Trophoblast cell (in vitro differentiated cells and primary cell): ENCODE measurements around the gene ING2.
"Not testable (repeated sequence)": the region's sequence is repeated elsewhere in the genome, so short reads cannot be mapped to it uniquely, and the experiment has no call there.

Source experiments
- DNase-seq, 2 donors: peaks; one replicate each; pipeline ENCODE4 v3.0.0-alpha.2; 2016
- H2AFZ ChIP-seq: 2 replicates; pipeline ENCODE4 v1.6.1; 2013; ENCODE audit warnings: low read length, moderate library complexity, mild to moderate bottlenecking; ENCODE audit not compliant: insufficient read depth, poor library complexity
- H2AK5ac ChIP-seq: 2 replicates; pipeline ENCODE4 v1.6.1; 2013; ENCODE audit warnings: mild to moderate bottlenecking, low read length
- H2BK120ac ChIP-seq: 2 replicates; pipeline ENCODE4 v1.6.1; 2013; ENCODE audit warnings: low read length, mild to moderate bottlenecking, moderate library complexity; ENCODE audit not compliant: insufficient read depth, poor library complexity
- H2BK12ac ChIP-seq: 2 replicates; pipeline ENCODE4 v1.6.1; 2013; ENCODE audit warnings: mild to moderate bottlenecking, low read length, moderate library complexity
- H2BK5ac ChIP-seq: 2 replicates; pipeline ENCODE4 v1.6.1; 2013; ENCODE audit warnings: low read length, low read depth, moderate library complexity, mild to moderate bottlenecking; ENCODE audit not compliant: poor library complexity
- H3K14ac ChIP-seq: 2 replicates; pipeline ENCODE4 v1.6.1; 2013; ENCODE audit warnings: mild to moderate bottlenecking, low read length
- H3K18ac ChIP-seq: 2 replicates; pipeline ENCODE4 v1.6.1; 2013; ENCODE audit warnings: mild to moderate bottlenecking, low read length
- H3K23ac ChIP-seq: 2 replicates; pipeline ENCODE4 v1.6.1; 2013; ENCODE audit warnings: low read length
- H3K27ac ChIP-seq: 2 replicates; pipeline ENCODE4 v1.5.1; 2013; ENCODE audit warnings: low read depth, mild to moderate bottlenecking, inconsistent platforms, low read length, moderate library complexity
- H3K27me3 ChIP-seq: 2 replicates; pipeline ENCODE4 v1.6.1; 2013; ENCODE audit warnings: inconsistent platforms, mild to moderate bottlenecking, low read length, moderate library complexity; ENCODE audit not compliant: insufficient read depth
- H3K36me3 ChIP-seq, 2 experiments: 1 replicate in 1 of 2; 2 replicates in 1 of 2; pipeline ENCODE4 v1.6.1; 2013; ENCODE audit warnings: low read length in 2 of 2, mild to moderate bottlenecking in 2 of 2, moderate library complexity in 1 of 2; ENCODE audit not compliant: insufficient read depth in 2 of 2, control insufficient read depth in 1 of 2
- H3K4ac ChIP-seq: 2 replicates; pipeline ENCODE4 v1.6.1; 2013; ENCODE audit warnings: low read depth, mild to moderate bottlenecking, low read length, moderate library complexity
- H3K4me1 ChIP-seq, 2 experiments: 1 replicate in 1 of 2; 2 replicates in 1 of 2; pipeline ENCODE4 v1.6.1; 2013; ENCODE audit warnings: low read length in 2 of 2, mild to moderate bottlenecking in 2 of 2, moderate library complexity in 1 of 2; ENCODE audit not compliant: insufficient read depth in 2 of 2, control insufficient read depth in 1 of 2
- H3K4me2 ChIP-seq: 2 replicates; pipeline ENCODE4 v1.6.1; 2013; ENCODE audit warnings: inconsistent platforms, mild to moderate bottlenecking, low read length, moderate library complexity
- H3K4me3 ChIP-seq: 2 replicates; pipeline ENCODE4 v1.5.1; 2013; ENCODE audit warnings: mild to moderate bottlenecking, low read depth, low read length, inconsistent platforms
- H3K79me1 ChIP-seq: one replicate; pipeline ENCODE4 v1.6.1; 2013; ENCODE audit warnings: low read length
- H3K79me2 ChIP-seq: 2 replicates; pipeline ENCODE4 v1.6.1; 2013; ENCODE audit warnings: low read length, mild to moderate bottlenecking; ENCODE audit not compliant: control insufficient read depth, insufficient read depth, poor library complexity
- H3K9ac ChIP-seq: 2 replicates; pipeline ENCODE4 v1.6.1; 2013; ENCODE audit warnings: mild to moderate bottlenecking, low read length
- H3K9me3 ChIP-seq: 2 replicates; pipeline ENCODE4 v1.6.1; 2013; ENCODE audit warnings: low read depth, mild to moderate bottlenecking, control low read depth, inconsistent platforms, low read length; ENCODE audit not compliant: insufficient read depth
- H4K12ac ChIP-seq: 2 replicates; pipeline ENCODE4 v1.6.1; 2013; ENCODE audit warnings: low read depth, mild to moderate bottlenecking, low read length, moderate library complexity
- H4K8ac ChIP-seq: 2 replicates; pipeline ENCODE4 v1.6.1; 2013; ENCODE audit warnings: low read depth, mild to moderate bottlenecking, low read length, moderate library complexity
- H4K91ac ChIP-seq: one replicate; pipeline ENCODE4 v1.6.1; 2013; ENCODE audit warnings: low read depth, mild to moderate bottlenecking, low read length, moderate library complexity
- WGBS: extraction: QIAGEN DNeasy Blood & Tissue Kit; methylation state at CpG from one replicate; pipeline ENCODE4 v1.1.7; 2013; ENCODE audit warnings: missing lambda C conversion rate; ENCODE audit not compliant: insufficient read length, insufficient coverage; ENCODE audit errors: extremely low coverage; 5-methylcytosine and 5-hydroxymethylcytosine counted together

ING2 gene

DNA sequence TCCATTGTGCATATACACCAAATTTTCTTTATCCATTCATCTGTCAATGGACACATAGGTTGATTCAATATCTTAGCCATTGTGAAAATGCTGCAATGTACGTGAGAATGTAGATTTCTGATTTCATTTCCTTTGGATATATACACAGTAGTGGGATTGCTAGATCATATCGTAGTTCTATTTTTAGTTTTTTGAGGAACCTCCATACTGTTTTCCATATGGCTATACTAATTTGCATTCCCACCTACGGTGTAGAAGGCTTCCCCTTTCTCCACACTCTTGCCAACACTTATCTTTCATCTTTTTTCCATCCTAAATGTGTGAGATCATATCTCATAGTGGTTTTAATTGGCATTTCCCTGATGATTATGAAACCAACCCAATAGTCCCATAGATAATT, 43.4 kb downstream of the ING2 start:
- no peak overlapping the region for H3K18ac ChIP-seq
- no peak overlapping the region for H4K8ac ChIP-seq
- no peak overlapping the region for H3K9ac ChIP-seq

DNA sequence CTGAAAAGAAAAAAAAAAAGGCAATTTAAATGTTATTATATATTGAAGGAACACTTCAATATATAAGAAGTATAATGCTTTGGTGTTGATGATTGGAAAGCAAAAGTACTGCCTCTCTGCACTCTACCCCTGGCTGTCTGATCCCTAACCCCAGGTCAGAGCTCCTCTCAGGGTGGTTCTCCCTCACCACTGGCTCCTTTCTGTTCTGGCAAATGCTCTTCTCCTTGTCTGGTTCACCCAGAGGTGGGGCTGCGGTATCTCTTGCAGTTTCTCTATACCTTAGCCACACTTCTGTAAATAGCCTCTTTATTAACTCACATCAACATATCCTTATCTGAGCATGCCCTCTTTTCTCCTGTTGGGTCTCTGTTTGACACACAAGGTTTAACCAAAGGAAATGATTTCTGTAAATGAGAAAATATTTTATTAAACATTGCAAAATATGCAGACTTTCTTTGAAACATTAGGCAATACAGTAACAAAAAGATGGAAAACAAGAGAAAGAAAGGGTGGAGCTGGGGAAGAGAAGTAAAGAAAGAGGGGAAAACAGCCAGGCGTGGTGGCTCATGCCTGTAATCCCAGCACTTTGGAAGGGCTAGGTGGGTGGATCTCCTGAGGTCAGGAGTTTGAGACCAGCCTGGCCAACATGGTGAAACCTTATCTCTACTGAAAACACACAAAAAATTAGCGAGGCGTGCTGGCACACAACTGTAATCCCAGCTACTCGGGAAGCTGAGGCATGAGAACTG, 45.7 kb downstream of the ING2 start:
- H3K4ac ChIP-seq: no peak overlapping the region
- no peak overlapping the region for H3K14ac ChIP-seq
- H3K79me2 ChIP-seq: no peaks in the 10 kb centered on the region
- WGBS: no CpG with 5 or more reads among the region's 5 CpGs
- DNase-seq: no peak
- no peak overlapping the region for H2BK120ac ChIP-seq
- no peak overlapping the region for H2BK5ac ChIP-seq
- H3K4me3 ChIP-seq: no peak overlapping the region
- H3K27me3 ChIP-seq: no peaks in the 10 kb centered on the region
- no peak overlapping the region for H3K18ac ChIP-seq
- H3K36me3 ChIP-seq: no peaks in the 10 kb centered on the region
- H3K9ac ChIP-seq: no peak overlapping the region
- no peak overlapping the region for H3K4me2 ChIP-seq
- H3K27ac ChIP-seq: no peak overlapping the region
- H3K23ac ChIP-seq: no peak overlapping the region
- H2BK12ac ChIP-seq: no peak overlapping the region
- H3K4me1 ChIP-seq: no peaks in the 10 kb centered on the region
- no peak overlapping the region for H2AK5ac ChIP-seq
- no peaks in the 10 kb centered on the region for H3K79me1 ChIP-seq
- H3K9me3 ChIP-seq: peaks cover 3% of the 10 kb centered on the region
- H4K91ac ChIP-seq: no peak overlapping the region
- no peak overlapping the region for H2AFZ ChIP-seq
- no peak overlapping the region for H4K8ac ChIP-seq
- no peak overlapping the region for H4K12ac ChIP-seq

More for the DNA sequence above, 43.4 kb downstream of the ING2 start:
- H2AFZ ChIP-seq: no peak overlapping the region
- no peak overlapping the region for H2AK5ac ChIP-seq
- no peaks in the 10 kb centered on the region for H3K79me1 ChIP-seq
- no peak overlapping the region for H3K14ac ChIP-seq
- no peak overlapping the region for H2BK5ac ChIP-seq
- no peaks in the 10 kb centered on the region for H3K27me3 ChIP-seq
- no peak overlapping the region for H3K27ac ChIP-seq
- H2BK120ac ChIP-seq: no peak overlapping the region
- H3K4me3 ChIP-seq: no peak overlapping the region
- no peaks in the 10 kb centered on the region for H3K4me1 ChIP-seq
- no peak for DNase-seq
- H4K12ac ChIP-seq: no peak overlapping the region
- no peak overlapping the region for H4K91ac ChIP-seq
- WGBS: no CpG with 5 or more reads among the region's 3 CpGs
- no peak overlapping the region for H3K4ac ChIP-seq
- no peaks in the 10 kb centered on the region for H3K9me3 ChIP-seq
- H3K4me2 ChIP-seq: no peak overlapping the region
- no peaks in the 10 kb centered on the region for H3K79me2 ChIP-seq
- H3K36me3 ChIP-seq: no peaks in the 10 kb centered on the region
- H2BK12ac ChIP-seq: no peak overlapping the region
- H3K23ac ChIP-seq: no peak overlapping the region

DNA sequence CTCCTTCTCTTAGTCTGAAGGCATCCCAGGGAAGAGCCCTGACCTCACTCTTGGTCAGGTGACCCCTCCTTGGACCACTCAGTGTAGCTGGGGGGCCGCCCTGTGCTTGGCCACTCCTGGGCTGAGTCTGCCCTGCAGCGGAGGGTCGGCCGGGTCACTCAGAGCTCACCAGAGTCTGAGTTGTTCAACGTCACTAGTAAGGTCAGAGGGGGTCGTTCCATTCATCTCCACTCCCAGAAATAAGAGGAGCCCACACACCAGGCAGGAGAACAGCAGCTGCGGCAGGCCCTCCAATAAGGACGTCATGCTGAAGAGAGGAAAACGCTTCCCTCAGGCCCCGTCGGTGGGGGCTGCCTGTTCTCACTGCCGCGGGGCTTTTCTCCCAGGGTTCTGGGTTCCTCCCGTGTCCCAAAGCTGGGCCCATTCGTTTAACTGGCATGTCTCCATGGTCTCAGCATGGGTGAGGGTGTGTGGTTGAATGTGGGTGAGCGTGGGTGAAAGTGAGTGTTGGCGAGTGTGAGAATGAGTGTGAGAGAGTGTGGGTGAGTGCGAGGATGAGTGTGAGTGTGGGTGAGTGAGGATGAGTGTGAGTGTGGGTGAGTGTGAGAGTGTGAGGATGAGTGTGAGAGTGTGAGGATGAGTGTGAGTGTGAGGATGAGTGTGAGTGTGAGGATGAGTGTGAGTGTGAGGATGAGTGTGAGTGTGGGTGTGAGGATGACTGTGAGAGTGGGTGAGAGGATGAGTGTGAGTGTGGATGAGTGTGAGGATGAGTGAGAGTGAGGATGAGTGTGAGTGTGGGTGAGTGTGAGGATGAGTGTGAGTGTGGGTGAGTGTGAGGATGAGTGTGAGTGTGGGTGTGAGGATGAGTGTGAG, 47.7 kb downstream of the ING2 start:
- Histone ChIP-seq H3K9ac (no peak overlapping the region), H3K9me3 (peaks cover 3% of the 10 kb centered on the region), H3K27ac (no peak overlapping the region), H3K79me1 (no peaks in the 10 kb centered on the region), H3K4ac (no peak overlapping the region), H4K91ac (no peak overlapping the region), H3K27me3 (no peaks in the 10 kb centered on the region), H3K14ac (no peak overlapping the region), H3K79me2 (no peaks in the 10 kb centered on the region), H2BK12ac (no peak overlapping the region), H2BK5ac (no peak overlapping the region), H2AK5ac (no peak overlapping the region), H3K4me2 (no peak overlapping the region), H3K18ac (no peak overlapping the region), H4K8ac (no peak overlapping the region), H2AFZ (no peak overlapping the region), H3K36me3 (no peaks in the 10 kb centered on the region), H3K4me3 (no peak overlapping the region), H3K23ac (no peak overlapping the region), H3K4me1 (no peaks in the 10 kb centered on the region), H2BK120ac (no peak overlapping the region), H4K12ac (no peak overlapping the region)
- WGBS: 100% methylated on average over 3 of the region's 18 CpGs
- DNase-seq: no peak

DNA sequence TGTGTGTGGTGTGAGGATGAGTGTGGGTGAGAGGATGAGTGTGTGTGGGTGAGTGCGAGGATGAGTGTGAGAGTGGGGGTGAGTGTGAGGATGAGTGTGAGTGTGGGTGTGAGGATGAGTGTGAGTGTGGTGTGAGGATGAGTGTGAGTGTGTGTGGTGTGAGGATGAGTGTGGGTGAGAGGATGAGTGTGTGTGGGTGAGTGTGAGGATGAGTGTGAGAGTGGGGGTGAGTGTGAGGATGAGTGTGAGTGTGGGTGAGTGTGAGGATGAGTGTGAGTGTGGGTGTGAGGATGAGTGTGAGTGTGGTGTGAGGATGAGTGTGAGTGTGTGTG, 48.3 kb downstream of the ING2 start:
- not testable (repeated sequence) for H3K4me2 ChIP-seq, H3K79me1 ChIP-seq, H3K18ac ChIP-seq

More for the DNA sequence above, 48.3 kb downstream of the ING2 start:
- H2AK5ac ChIP-seq, H3K27me3 ChIP-seq, H4K8ac ChIP-seq, H3K27ac ChIP-seq, H3K4me1 ChIP-seq, H2BK5ac ChIP-seq, H3K4ac ChIP-seq, H2AFZ ChIP-seq, H3K9me3 ChIP-seq, H2BK120ac ChIP-seq, H3K23ac ChIP-seq, H4K91ac ChIP-seq, H3K36me3 ChIP-seq, DNase-seq, H3K14ac ChIP-seq, H3K4me3 ChIP-seq, H4K12ac ChIP-seq, H3K9ac ChIP-seq, H2BK12ac ChIP-seq, H3K79me2 ChIP-seq: not testable (repeated sequence)
- WGBS: no CpG with 5 or more reads among the region's 1 CpG
